Left colon (tissue), 2 donors: ENCODE measurements around the gene CDC25C. TPM values are rescaled to one million over a fixed set of nuclear protein-coding genes. Genes with fewer than 3 reads are reported as not detected.
"Not testable (repeated sequence)": the region's sequence is repeated elsewhere in the genome, so short reads cannot be mapped to it uniquely, and the experiment has no call there.

Experiments used
- ATAC-seq: fragments of 200-7000 bp; cut with Tn5 transposase; one replicate; pipeline ENCODE4 v1.9.1; 2020; ENCODE audit warnings: mild to moderate bottlenecking, moderate library complexity
- DNase-seq, 2 donors: peaks; one replicate each; pipeline ENCODE4 v3.0.0-alpha.2; 2020
- intact Hi-C, 2 donors: fragments of 100-400 bp; cut with DNase I in 1 of 2; cut with micrococcal nuclease in 1 of 2; formaldehyde crosslinking; loops; one replicate each; pipeline versions ENCODE4 v1.11.2 to v1.14.0; 2022; cut with DNase I, micrococcal nuclease
- total RNA-seq, 2 donors: library from RNA; stranded (reverse); fragmentation: NEBNext Ultra II Directional; extraction: Animal tissue kit (Norgen Biotek cat#: 25700); gene quantifications; one replicate each; pipeline ENCODE4 v1.2.1, GENCODE V29; 2021
- donor health status: DM: no; HTN: no; CAD: no.
- donor health status: DM: yes; HTN: yes; CAD: no.

CDC25C gene
- total RNA-seq, 2 donors from 2014 or later: 1.3 to 2.4 TPM

GRCh38 chr5:138289296-138289695 lies 42.3 kb downstream of the CDC25C start:
- DNase-seq (no peak), ATAC-seq (no peak)
- intact Hi-C loops: loop anchor here in 1 of 2 donors (10.0 kb wide), 1 partner anchor 64 kb away; no protein-coding TSS in a partner anchor

- ATAC-seq (no peak), DNase-seq (no peak)
- intact Hi-C loops: loop anchor here in 1 of 2 donors (10.0 kb wide), 1 partner anchor 62 kb away; no protein-coding TSS in a partner anchor
These were observed 44.4 kb downstream of the CDC25C start for GRCh38 chr5:138287246-138287645.

GRCh38 chr5:138282920-138283742 lies 48.5 kb downstream of the CDC25C start:
- peak; percentile 85 for ATAC-seq
- intact Hi-C loops: loop anchor here in 1 of 2 donors (10.0 kb wide), 1 partner anchor 58 kb away; no protein-coding TSS in a partner anchor
- peak in 1 of 2 donors; percentile 16 for DNase-seq

- intact Hi-C loops: loop anchor here in 1 of 2 donors (10.0 kb wide), 1 partner anchor 56 kb away; no protein-coding TSS in a partner anchor
- ATAC-seq (no peak), DNase-seq (no peak)
These were observed 50.7 kb downstream of the CDC25C start for GRCh38 chr5:138280915-138281314.

- DNase-seq: no peak
- intact Hi-C loops: no loop called here
- ATAC-seq: no peak
These were observed 55.1 kb downstream of the CDC25C start for GRCh38 chr5:138276402-138277054.

GRCh38 chr5:138275895-138276294 lies 55.7 kb downstream of the CDC25C start:
- intact Hi-C loops: no loop called here
- DNase-seq (no peak), ATAC-seq (no peak)

GRCh38 chr5:138275379-138275782 lies 56.2 kb downstream of the CDC25C start:
- DNase-seq: peak in 1 of 2 donors; percentile 7
- no peak for ATAC-seq
- intact Hi-C loops: no loop called here

- ATAC-seq (no peak), DNase-seq (peak in 1 of 2 donors; percentile 3)
- intact Hi-C loops: no loop called here
These were observed 57.3 kb downstream of the CDC25C start, which contains the start of gene GFRA3 for GRCh38 chr5:138274189-138274853. Gene GFRA3, minus strand, starts transcription at chr5:138274621. Its CDS starts 197 bp downstream, at chr5:138274424.

- no peak for DNase-seq
- ATAC-seq: no peak
- intact Hi-C loops: no loop called here
These were observed 57.8 kb downstream of the CDC25C start for GRCh38 chr5:138273834-138274188.

- ATAC-seq (no peak), DNase-seq (no peak)
These were observed 58.9 kb downstream of the CDC25C start for GRCh38 chr5:138272681-138273080.

GRCh38 chr5:138271281-138271680 lies 60.3 kb downstream of the CDC25C start:
- DNase-seq (no peak), ATAC-seq (no peak)
- intact Hi-C loops: no loop called here

More at GRCh38 chr5:138272681-138273080, 58.9 kb downstream of the CDC25C start:
- intact Hi-C loops: no loop called here

GRCh38 chr5:138264183-138264582 lies 67.4 kb downstream of the CDC25C start:
- intact Hi-C loops: no loop called here
- DNase-seq (no peak), ATAC-seq (no peak)

GRCh38 chr5:138263581-138263980 lies 68.0 kb downstream of the CDC25C start:
- DNase-seq: no peak
- intact Hi-C loops: no loop called here
- no peak for ATAC-seq

- ATAC-seq (no peak), DNase-seq (no peak)
- intact Hi-C loops: no loop called here
These were observed 72.8 kb downstream of the CDC25C start for GRCh38 chr5:138258704-138259292.

- DNase-seq (no peak), ATAC-seq (no peak)
- intact Hi-C loops: no loop called here
These were observed 74.0 kb downstream of the CDC25C start for GRCh38 chr5:138257583-138257982.

- ATAC-seq (no peak), DNase-seq (no peak)
- intact Hi-C loops: no loop called here
These were observed 78.7 kb downstream of the CDC25C start for GRCh38 chr5:138252944-138253343.

GRCh38 chr5:138247800-138248199 lies 83.8 kb downstream of the CDC25C start:
- DNase-seq, ATAC-seq, intact Hi-C loops: not testable (repeated sequence)

- intact Hi-C loops: no loop called here
- DNase-seq (no peak), ATAC-seq (no peak)
These were observed 84.8 kb downstream of the CDC25C start for GRCh38 chr5:138246822-138247221.

GRCh38 chr5:138246334-138246733 lies 85.3 kb downstream of the CDC25C start:
- DNase-seq (no peak), ATAC-seq (no peak)
- intact Hi-C loops: no loop called here
